T-helper 9 cell (primary cell): Measurements from ENCODE around the gene LPP.

Source experiments
- DNase-seq: peaks from one replicate; pipeline ENCODE4 v3.0.0-alpha.2; 2020

Gene LPP

DNA sequence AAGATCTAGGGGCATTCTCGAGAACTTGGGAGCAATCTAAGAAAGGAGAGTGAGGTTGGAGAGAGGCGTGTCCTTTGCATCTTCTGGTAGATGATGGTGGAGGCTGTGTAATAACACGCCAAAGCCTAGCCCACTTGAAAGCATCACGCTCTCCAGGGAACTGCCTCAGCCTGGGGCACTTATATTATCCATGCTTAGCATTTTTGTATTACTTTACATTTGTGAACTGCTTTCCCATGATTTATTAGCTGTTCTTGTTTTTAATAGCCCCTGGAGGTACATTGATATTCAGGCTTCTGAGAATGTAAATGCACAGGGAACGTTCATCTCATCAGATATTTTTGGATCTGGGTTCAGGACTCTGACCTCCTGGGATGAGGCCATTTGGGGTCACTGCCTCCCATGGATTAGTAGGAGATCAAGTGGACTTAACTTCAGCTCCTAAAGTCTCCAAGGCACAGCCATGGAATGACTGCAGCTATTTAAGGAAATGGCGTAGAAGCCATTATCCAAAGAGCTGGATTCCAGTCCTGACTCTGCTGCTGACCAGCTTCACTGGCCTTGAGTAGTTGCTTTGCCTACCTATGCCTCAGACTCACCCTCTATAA is 124.9 kb downstream of the LPP start:
- DNase-seq, result no peak

DNA sequence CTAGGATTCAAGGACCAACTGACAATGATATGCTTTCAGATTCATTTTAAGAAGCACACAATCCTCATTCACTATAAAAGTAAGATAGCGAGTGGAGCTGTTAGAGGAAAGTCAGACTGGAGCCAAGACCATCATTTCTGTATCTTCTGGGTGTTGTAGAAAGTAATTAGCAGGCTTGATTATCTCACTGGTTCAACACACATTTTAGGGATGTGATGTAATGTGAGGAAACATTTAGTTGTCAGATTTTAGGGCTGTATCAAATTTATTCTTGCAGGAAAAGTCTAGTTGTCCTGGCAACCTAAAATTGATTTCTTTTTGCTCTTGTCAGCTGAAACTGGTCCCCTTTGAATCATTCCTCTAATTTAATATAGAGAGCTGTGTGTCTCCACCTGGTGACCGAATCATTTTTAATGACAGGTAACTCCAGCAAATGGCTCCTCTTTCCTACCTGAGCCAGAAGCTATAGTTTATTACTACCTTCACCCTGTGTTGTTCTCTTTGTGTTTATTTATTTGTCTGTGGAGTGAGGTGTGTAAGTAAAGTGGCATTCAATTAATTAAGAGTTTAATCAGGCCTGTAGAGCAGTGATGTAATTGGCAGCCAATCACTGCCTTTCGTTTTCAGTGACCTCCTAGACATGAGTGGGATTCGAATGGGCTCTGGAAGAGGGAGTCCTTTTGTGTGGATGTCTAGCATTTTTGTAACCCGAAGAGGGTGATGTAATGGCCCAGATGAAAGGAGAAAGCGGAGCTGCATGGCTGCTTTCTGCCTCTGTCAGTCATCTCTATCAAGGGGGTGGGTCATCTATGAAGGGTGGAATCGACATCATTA is 125.8 kb downstream of the LPP start:
- DNase-seq, result no peak

DNA sequence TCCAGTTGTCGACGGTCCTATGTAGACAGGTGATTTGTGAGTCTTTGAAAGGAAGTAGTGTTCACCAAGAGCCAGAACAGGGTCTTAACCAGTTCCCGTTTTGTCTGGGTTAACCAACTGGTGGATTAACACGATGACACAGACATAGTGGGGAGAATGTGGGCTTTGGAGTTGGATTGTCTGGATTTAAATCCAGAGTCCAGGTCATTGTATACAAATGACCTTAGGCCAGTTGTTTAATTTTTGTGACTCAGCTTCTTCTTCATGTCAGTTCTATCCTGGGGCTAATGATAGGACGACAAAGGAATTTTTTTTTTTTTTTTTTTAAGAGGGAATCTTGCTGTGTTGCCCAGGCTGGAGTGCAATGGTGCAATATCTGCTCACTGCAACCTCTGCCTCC is 126.7 kb downstream of the LPP start:
- no peak for DNase-seq

DNA sequence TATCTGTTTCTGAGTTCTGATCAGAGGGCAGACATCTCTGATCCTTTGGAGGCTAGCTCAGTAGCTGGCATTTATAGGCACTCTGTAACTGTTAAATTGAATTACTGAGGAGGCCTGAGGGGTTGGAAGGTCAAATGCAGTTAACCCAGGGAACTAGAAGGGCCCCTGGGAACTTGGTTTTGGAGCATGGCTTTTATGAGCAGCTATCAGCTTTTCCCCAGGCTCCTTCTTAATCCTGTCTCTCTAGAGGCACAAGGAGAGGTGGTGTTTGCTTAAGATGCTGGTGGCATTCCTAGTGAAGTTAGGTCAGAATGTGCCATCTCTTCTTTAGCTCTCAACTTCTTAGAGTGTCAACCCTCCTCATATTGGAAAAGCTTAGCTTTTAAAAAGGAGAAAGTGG is 128.9 kb downstream of the LPP start:
- DNase-seq, result no peak

DNA sequence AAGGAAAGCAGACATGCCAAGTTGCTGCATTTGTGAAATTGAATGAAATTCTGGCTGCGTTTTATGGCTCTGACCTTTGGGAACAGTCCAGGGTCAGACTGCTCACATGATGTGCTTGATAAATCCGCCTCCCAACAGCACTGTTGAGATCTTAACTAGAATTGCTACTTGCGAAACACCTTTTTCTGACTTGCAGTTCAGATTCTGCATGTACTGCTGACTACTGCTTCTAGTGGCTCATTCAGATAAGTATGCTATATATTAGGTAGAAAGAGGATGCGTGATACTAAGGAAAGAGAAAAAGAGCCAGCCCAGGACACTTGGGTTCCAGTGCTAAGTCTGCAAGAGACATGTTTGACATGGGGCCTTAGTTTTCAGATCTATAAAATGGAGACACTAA is 129.4 kb downstream of the LPP start:
- no peak for DNase-seq

DNA sequence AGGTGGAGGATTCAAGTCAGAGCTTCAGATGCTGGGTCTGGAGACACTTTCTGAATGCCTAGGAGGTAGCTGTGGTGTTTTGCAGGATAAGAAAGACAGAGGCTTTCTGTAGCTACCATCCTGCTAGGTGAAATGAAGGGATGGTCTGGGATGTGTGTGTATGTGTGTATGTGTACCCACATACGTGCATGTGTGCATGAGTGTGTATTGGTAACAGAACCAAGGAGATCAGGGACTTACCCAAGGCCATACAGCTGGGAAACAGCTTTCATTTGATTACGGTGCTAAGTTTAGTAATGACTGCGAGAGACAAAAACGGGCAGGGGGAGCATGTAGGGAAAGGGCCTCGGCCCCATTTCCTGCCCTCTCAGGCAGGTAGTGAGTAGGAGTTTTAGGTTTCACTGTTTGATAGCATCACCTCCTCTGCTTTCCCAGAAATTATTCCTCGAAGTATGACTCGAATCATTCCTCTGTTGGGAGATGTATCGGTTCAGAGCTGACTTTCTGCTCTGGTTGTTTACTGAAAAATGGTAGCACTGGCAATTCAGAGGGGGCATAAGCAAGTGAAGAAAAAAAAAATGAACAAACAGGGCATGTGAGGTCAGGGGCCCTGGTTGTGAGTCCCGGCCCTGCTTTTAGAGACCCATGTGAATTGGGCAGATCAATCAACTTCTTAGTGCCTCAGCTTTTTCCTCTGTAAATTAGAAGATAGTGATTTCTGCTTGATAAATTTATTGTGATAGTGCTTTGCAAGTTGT is 130.7 kb downstream of the LPP start:
- no peak for DNase-seq

DNA sequence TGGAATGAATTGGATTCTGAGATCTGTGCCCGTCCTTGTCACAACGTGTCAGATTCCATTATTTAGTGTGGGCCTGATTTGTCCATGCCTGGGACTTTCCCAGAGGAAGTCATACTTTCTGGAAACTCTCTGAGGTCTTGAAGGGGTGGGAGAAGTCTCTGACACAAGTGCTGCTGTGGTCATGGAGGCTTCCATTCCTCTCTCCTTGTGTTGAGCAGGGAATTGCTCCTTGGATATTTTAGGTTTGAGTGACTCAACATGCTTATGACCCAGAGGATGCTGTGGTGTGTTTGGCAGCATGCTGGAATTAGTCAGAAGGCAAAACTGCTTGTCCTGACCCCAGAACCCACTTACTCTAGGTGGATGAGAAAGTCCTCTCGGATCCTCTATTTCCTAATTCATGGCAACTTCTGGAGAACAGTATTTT is 132.1 kb downstream of the LPP start:
- no peak for DNase-seq

DNA sequence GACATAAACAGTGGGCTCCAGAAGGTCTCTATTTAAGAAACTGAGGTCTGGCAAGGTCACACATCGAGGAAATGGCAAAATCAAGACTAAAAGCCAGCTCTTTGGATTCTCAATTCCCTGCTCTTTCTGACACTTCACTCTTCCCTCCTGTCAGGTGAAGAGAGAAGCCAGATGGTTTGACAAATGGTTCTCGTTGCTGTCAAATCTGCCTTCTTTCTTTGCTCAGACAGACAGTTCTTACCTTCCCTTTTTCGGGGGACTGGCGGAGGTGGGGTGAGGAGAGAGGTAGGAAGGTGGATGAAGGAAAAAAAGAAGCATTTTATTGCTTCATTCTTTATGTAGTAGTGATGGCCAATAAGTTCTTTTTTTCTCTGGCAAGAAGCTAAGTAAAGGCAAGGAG is 133.4 kb downstream of the LPP start:
- DNase-seq, result no peak

DNA sequence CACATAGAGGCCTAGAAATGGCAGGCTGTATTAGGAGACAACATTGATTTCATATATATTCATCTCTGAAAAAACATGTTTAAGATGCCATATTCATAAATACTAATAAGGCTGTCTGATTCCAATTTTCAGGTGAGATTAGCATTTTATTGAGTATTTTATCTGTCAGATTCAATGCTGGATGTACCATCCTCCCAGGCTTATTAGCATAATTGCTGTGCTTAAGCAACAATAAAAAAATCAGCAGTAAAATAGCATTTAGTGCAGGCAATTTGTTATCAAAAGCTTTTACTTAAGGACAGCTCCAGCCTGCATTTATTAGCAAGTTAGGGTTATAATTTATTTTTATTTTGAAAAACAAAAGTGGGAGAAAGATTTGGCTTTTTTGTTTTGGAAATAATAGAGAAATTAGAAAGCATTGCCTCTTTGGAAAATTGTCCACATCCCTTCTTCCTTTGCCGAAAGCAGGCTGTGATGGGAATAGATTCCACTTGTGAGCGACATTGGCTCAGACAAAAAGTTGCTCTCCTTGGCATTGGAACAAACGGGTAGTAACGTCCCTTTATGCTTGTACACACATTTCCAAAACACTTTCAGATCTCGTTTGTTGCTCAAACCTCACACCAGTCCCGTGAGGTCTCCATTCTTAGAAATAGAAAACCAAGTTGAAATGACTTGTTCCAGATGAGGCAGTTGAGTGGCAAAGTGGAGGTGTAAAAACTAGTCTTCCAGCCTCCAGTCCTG is 134.0 kb downstream of the LPP start:
- DNase-seq, result no peak

DNA sequence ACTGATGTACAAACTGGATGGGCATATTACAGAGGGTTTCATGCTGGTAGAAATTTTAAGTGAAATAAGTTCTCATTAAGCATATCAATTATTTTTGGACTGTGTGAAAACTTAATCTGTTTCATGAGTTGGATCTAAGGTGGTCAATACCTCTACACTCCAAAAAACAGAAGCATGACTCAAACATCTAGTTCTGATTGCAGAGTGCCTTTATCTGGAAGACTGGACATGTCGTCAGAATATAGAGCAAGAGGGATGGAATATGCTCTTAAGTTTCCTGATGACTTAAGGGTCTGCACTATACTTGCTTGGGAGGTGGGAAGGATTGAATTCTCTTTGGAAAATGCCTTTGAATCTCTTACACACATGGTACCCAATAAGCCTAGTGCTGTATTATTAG is 138.3 kb downstream of the LPP start:
- DNase-seq, result no peak

DNA sequence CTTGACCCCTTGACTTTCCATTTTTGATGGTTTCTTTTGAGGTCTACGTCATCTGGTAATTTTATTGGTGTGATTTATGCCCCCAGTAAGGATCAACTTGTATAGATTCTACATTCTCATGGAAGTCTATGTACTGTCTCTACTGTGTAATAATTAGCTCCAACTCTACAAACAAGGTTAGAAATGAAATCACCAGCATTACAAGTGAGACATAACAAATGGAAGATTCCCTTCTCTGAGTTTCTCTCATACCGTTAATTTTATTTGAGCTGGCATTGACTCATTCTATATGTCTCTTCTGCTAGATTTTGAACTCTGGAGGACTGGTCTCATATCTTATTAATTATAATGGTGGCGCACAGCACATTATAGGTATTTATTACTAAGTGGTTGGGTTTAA is 138.9 kb downstream of the LPP start:
- no peak for DNase-seq

DNA sequence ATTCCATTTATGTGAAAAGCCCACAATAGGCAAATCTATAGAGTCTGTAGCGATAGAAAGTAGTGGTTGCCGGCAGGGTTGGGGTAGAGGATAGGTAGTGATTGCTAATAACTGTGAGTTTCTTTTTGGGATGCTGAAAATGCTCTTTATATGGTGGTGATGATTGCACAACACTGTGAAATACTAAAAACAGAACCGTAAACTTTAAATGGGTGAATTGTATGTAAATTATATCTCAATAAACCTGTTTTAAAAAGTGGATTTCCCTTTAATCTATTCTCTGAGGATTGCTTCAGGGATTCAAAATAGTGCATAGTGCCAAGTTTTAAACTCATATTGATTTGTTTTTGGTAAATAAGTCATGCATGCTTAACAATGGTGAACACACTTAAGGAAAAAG is 140.2 kb downstream of the LPP start:
- DNase-seq, result no peak

DNA sequence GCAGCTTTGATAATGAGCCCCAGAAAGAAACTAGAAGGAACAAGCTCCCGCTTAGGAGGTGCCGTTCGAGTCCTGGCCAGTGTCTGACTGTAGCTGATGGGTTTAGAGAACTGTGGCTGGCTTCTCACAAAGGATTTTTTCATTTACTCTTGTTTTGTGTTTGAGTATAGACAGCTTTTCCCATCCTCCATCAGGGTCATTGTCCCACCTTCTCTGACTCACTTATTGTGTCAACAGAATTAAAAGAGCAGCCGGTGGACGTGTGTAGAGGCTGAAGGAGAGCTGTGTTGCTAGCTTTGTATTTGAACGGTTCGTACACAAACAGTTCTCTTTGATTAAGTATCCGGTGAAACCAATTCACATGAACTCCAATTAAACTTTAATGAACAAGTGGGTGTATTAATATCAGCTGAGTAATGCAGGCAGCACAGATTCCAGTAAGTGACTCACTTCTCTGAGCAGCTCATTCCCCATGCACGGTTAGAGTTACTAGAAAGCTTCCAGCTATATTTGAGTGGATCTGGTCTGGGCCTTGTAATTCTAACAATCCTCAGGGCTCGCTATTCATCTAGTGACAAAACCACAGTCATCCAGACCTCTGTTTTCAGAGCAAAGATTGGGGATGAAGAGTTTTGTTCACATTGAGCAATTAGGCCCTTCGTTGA is 141.0 kb downstream of the LPP start:
- DNase-seq, result no peak

DNA sequence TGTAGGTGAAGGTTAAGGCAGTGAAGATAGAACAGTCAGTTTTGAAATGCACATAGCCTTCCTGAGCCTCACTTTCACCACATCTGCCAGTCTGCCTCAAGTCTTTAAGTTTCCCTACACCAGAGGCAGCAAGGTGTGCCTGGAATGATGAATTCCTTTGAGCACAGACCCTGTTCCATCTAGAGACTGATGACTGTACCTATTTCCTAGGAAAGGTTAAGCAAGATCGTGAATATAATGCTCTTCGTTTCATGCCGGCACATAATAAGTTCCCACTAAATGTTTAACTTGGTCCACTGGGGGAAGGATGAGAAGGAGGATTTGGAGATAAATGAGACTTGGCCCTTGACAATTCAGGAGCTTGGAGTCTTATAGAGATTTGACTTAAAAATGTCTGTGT is 141.9 kb downstream of the LPP start:
- DNase-seq, result no peak

DNA sequence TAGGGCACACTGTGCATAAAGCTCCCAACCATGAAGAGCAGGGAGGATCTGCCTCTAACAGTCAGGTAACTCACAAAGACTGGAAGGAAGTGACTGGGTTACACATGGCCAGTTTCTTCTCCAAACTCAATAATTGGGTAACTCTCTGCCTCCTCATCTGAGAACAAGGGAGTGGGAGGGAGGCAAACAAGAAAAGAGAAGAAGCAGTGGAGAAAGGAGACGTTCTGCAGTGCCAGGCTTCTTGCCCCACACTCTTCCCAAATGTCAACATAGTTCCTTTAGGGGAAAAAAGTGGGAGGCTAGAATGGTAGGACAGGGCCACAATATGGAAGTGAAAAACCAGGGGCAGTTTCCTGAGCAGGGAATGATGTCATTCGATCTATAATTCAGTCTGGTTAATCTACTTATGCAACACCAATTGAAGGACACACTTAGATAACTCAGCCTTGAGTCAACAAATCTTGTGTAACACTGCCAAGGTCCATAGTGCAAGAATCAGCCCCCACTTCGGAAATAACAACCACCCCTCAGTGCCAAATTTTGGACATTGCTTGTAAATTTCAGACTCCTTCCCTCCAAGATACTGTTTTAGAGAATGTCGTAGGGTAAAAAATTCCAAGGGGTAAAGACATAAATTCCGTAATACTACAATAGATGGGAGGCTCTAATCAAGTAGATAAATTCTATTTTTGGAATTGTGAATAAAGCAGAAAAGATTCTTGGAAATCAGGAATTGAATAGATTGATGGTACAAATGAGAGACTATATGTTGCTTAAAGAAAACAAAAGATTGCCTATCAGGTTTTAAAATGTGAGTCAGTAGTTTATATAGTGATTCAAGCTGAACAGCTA is 143.0 kb downstream of the LPP start:
- no peak for DNase-seq

DNA sequence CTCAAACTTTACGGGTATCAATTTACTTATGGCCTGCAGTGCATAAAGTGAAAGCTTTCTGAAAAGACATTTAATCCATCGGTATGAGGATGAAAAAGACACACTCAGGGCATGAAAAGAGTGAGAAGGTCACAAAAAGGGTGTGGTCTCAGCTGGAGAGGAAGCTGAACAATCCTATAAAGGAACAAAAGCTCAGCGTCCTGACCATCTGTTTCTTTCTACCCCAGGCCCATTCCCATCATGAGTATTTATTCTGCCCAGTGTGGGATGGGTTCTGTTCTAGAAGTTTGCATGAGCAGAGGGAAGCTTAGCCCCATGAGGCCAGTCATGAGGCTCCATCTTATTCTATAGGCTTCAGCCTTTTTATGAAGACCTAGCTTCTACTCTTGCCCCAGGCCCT is 144.6 kb downstream of the LPP start:
- no peak for DNase-seq

DNA sequence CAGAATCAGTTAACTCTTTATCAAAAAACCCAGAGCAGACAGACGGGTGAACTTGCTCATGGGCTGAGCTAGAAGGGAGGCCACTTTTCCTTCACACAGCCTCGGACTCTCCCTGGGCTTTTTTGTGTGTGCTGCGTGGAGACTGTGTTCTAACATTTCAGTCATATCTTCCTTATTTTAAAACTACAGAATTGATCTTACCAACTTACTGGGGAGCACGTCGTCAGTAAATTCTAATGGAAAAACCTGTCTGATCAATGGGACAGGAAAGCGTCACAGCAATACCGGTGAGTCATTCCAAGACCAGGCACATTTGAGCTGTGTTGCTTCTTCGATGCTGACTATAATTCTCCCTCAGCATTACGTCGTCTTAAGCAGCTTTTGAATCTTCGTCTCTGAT is 145.1 kb downstream of the LPP start:
- DNase-seq, result no peak

DNA sequence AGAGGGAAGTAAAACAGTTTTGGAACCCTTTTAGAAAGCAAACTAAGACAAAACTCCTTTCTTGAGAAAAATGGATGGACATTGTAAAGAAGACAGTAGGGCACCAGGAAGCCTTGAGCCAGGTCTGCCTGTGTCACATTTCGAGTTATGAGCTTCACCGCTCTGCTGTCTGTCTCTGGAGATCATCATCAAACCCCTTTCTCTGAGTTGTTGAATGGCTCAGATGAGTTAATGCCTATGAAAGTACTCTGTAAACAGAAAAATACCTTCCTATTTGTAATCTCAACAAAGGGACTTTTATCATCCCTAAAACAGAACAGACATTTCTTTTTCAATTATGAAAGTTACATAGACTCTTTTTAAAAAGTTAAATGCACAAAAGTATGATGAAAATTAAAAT is 145.8 kb downstream of the LPP start:
- DNase-seq, result no peak

DNA sequence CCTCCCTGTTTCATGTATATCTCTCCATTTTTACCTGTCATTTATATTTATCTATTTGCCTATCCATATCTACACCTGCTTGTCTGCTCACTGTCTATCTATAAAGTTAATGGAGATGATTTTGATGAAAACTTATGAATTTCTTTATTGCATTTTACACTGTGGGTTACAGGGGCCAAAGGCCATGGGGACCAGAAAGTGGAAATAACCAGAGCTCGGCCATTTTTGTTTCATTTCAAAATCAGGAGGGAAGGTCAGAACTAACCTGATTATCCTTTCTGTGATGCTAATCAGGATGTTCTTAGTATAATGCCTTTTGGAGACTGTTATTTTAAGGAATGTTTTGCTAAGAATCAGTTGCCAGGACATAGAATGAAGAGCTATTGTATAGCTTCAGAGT is 147.2 kb downstream of the LPP start:
- no peak for DNase-seq

DNA sequence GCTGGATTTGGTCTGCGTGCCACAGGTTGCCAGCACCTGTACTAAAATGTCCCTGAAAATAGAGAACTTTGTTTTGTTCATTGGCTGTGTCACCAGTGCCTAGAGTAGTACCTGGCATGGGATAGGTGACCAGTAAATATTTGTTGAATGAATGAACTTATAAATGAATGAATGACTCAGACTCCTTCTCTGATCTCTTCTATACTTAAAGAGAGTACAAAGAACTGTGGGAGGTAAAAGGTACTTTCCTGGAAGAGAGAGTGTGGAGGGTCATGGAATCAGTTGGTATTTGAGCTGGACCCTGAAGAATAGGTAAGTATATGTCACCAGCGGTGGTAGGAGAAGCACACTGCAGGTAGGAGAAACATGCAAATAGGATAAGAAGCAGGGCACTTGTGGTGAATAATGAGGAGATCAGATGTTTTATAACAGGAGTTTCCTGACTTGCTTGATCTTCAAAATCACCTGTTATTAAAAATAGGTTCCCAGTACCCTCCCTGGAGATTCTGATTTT is 149.4 kb downstream of the LPP start:
- no peak for DNase-seq

DNA sequence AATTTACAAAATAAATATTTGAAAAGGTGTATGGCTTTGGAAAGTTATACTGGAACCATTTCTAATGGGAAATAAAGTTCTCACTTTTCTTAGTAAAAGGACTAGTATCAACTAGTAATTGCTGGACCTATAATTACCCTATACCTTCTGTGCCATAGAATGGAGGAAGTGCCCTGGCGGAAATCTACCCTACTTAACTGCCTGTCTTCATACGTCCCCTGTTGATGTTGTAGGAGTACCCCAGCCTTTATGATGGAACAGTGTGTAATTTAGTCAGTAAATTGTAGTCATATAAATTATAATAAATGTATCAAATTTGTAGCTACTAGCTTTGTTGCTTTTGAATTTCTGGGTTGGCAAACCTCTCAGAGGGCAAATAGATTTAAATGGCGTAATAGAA is 149.9 kb downstream of the LPP start:
- DNase-seq, result no peak

DNA sequence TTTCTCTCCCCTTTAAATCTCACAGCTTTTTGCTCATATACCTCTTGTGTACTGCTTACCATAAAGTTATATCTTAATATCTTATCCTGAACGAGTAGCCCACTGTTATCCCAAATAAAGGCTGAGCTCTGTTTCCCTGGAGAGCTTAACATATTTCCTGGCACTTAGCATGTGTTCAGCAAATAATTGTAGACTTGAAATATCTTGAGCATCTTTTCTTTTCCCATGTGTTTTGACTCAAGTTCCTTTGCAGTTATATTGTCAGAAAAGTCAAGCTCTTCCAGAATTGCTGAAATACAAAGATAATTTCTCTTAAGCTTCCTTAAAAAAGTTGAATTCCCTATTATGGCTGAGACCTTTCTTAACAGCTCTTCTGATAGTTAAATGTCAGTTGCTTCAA is 150.5 kb downstream of the LPP start:
- no peak for DNase-seq
